HK-2 (cell line): ENCODE results near the gene SEPHS2.
"Not testable (repeated sequence)": the region's sequence is repeated elsewhere in the genome, so short reads cannot be mapped to it uniquely, and the experiment has no call there.

Experiments
- DNase-seq: peaks from one replicate; pipeline ENCODE4 v3.0.0-alpha.2; 2018; ENCODE audit not compliant: unreplicated experiment

Gene SEPHS2

DNA sequence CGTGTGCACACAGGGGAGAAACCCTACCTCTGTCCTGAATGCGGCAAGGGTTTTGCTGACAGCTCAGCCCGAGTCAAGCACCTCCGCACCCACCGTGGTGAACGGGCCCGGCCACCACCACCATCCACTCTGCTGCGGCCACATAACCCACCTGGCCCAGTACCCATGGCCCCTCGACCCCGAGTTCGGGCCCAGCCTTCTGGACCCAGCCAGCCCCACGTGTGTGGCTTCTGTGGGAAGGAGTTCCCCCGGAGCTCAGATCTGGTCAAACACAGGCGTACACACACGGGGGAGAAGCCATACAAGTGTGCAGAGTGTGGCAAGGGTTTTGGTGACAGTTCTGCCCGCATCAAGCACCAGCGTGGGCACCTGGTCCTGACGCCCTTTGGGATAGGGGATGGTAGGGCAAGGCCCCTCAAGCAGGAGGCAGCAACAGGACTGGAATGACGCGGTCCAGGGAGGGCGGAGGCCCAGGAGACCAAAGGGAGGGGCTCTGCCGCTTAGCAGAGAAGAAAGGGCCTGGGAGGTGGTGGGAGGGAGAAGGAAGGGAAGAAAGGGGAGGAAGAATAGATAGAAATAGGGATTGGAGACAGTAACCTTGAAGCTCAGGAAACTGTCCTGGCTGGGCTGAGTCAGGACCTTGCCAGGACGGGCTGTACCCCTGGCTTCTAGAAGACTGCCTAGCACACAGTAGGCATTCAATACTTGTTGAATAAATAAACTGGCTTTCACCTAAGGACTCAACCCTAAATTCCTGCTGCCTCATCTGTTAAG is 46.8 kb downstream of the SEPHS2 start:
- no peak for DNase-seq

DNA sequence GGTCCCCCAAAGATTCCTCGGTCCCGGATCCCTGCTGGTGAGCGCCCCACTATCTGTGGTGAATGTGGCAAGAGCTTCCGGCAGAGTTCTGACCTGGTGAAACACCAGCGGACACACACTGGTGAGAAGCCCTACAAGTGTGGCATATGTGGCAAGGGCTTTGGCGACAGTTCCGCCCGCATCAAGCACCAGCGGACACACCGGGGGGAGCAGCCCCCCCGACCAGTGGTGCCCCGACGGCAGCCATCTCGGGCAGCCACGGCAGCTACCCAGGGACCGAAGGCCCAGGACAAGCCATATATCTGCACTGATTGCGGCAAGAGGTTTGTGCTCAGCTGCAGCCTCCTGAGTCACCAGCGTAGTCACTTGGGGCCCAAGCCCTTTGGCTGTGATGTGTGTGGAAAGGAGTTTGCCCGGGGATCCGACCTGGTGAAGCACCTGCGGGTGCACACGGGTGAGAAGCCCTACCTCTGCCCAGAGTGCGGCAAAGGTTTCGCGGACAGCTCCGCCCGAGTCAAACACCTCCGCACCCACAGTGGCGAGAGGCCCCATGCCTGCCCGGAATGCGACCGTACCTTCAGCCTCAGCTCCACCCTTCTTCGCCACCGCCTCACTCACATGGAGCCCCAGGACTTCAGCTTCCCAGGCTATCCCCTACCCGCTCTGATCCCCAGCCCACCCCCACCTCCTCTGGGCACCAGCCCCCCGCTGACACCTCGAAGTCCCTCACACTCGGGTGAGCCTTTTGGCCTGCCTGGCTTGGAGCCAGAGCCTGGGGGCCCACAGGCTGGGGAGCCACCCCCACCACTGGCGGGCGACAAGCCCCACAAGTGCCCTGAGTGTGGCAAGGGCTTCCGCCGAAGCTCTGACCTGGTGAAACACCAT is 47.7 kb downstream of the SEPHS2 start:
- DNase-seq = no peak

DNA sequence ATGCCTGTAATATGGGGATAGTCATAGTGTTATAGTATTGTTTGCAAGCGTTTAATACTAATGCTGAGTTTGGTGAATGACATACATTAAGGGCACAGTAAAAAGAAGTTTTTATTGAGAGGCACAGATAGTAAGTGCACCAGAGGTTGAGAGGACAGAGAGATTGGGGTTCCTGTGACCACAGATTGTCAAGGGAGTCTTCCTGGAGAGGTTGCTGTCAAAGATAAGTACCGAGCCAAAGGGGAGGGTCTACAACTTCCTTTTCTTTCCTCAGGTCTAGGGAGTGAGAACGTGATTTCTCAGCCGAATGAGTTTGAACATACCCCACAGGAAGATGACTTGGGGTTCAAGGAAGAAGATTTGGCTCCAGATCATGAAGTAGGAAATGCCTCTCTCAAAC is 48.6 kb downstream of the SEPHS2 start:
- DNase-seq = no peak

DNA sequence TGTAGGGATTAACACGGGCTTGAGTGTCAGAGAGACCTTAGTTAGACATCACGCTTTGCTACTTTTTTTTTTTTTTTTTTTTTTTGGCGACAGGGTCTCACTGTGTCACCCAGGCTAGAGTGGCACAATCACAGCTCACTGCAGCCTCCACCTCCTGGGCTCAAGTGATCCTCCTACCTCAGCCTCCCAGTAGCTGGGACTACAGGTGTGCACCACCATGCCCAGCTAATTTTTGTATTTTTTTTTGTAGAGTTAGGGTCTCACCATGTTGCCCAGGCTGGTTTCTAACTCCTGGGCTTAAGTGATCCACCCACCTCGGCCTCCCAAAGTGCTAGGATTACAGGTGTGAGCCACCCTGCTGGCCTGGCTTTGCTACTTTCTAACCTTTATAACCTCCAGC is 49.0 kb downstream of the SEPHS2 start:
- not testable (repeated sequence) for DNase-seq

GRCh38 chr16:30395992-30396585 is 49.6 kb downstream of the SEPHS2 start:
- no peak for DNase-seq

DNA sequence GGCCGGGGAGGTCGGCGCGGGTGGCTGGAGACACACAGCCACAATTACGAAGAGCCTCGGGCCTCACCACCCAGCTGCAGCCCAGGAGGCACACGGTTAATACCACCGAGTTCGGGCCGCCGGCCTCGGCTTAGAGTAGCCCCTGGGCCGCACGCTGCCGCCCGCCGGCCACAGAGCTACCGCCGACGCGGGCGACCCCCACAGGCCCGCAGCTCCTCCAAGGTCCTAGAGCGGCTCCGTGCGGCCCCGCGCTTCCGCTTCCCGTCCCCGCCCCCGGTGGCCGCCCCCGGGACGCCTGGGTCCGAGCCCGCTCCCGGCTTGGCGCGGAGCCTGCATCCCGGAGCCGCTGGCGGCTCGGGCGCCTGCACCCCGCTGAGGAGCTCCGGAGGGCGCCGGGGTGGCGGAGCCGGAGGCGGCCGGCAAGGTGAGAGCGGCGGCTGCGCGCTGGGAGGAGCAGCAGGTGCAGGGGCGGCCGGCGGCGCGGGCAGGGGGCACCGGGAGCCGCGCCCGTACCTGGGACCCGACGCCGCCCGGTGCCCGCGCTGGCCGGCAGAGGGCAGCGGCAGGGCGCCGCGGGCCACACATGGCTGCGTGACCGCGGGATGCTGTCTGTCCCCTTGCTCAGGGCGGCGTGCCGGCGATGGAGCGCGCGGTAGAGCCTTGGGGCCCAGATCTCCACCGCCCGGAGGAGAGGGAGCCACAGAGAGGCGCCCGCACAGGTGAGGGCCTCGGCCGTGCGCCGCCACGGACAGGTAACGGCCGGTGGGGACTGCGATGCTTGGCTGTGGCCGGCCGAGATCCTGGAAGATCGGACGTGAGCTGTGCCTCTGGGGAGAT is 50.3 kb downstream of the SEPHS2 start, which contains the start of gene ZNF48:
ZNF48 (plus strand) TSS at position 266 of the 837 bp plus-strand sequence; CDS start at position 641, 375 bp downstream.
- DNase-seq = peak; percentile 61

DNA sequence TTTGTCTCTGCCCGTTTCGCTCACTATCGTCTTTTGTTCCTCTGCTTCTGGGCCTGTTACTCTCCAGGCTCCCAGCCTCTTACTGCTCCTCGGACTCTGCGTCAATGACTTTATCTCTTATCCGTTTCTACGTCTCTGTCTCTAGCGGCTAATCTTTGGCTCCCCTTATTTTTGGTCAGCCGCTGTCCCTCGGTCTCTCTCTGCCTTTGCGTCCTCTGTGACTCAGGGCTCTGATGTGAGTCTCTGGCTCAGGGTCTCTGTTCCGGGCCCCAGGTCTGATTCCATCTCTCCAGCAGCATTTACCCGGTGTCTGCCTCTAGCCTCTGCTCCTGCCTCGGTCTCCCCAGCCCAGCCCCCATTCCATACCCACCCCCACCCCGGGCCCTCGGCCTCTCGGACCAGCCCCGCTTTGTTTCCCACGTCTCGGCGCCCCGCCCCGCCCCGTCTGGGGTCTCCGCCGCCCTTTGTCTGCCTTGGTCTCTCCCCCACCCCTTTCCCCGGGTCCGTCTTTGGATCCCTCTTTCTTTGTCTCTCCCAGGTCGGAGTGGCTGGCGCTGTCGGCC is 51.0 kb downstream of the SEPHS2 start:
- no peak for DNase-seq
